GM19351 (cell line): ENCODE data around the gene DEFB121.
"Not testable (repeated sequence)": the region's sequence is repeated elsewhere in the genome, so short reads cannot be mapped to it uniquely, and the experiment has no call there.

Source experiments
- ATAC-seq: cut with Tn5 transposase; IDR thresholded peaks from one replicate; pipeline ENCODE4 v1.9.1; 2021; ENCODE audit warnings: mild to moderate bottlenecking, moderate library complexity; ENCODE audit not compliant: unreplicated experiment

The DEFB121 gene

DNA sequence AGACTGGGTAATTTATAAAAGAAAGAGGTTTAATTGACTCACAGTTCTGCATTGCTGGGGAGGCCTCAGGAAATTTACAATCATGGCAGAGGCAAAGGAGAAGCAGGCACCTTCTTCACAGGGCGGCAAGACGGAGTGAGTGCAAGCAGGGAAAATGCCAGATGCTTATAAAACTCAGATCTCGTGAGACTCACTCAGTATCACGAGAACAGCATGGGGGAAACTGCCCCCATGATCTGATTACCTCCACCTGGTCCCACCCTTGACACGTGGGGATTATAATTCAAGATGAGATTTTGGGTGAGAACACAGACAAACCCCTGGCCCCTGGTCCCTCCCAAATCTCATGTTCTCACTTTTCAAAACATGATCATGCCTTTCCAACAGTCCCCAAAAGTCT is 41.7 kb downstream of the DEFB121 start:
- ATAC-seq: not testable (repeated sequence)

DNA sequence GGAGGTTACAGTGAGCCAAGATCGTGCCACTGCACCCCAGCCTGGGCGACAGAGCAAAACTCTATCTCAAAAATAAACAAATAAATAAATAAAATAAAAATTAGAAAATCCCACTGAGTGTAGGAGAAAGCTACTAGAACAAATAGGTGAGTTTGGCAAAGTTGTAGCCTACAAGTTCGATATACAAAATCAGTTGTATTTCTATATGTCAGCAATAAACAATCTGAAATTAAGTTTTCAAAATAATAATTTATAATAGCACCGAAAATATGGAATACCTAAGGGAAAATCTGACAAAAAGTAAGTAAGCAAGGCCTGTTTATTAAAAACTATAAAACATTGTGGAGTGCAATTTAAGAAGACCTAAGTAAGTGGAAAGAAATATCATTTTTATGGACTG is 42.7 kb downstream of the DEFB121 start:
- ATAC-seq: no peak

DNA sequence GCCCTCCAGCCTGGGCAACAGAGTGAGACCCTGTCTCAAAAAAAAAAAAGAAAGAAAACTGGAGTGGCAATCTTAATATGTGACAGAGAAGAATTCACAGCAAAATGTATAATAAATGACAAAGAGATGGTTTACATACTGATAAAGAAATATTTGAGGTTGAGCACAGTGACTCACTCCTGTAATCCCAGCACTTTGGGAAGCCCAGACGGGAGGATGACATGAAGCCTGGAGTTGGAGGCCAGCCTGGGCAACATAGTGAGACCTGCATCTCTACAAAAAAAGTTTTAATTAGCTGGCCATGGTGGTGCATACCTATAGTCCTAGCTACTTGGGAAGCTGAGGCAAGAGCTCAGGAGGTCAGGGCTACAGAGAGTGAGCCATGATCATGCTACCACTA is 50.0 kb downstream of the DEFB121 start:
- ATAC-seq: no peak
